Natural killer cell (primary cell): ENCODE results near the gene MYOD1. TPM values are rescaled to one million over a fixed set of nuclear protein-coding genes. Genes with fewer than 3 reads are reported as not detected.

ENCODE experiments used
- ATAC-seq, 3 donors: fragments of 150-1000 bp in 2 of 3; fragments of 200-7000 bp in 1 of 3; cut with Tn5 transposase; 1 replicate in 1 of 3; 2 replicates in 2 of 3; pipeline ENCODE4 v1.10.0; 2021; ENCODE audit warnings: mild to moderate bottlenecking in 2 of 3, moderate library complexity in 2 of 3
- DNase-seq, 2 donors: peaks; one replicate each; pipeline versions ENCODE4 v3.0.0 to v3.0.0-alpha.2; 2013 to 2021; ENCODE audit warnings: mixed read lengths in 1 of 2
- H3K27ac ChIP-seq: one replicate; pipeline ENCODE4 v1.5.1; 2013; ENCODE audit warnings: mild to moderate bottlenecking, low read length
- H3K27me3 ChIP-seq: one replicate; pipeline ENCODE4 v1.6.1; 2013; ENCODE audit warnings: low read length; ENCODE audit not compliant: control insufficient read depth, insufficient read depth
- H3K36me3 ChIP-seq: one replicate; pipeline ENCODE4 v1.6.1; 2013; ENCODE audit warnings: low read length; ENCODE audit not compliant: control insufficient read depth, insufficient read depth
- H3K4me1 ChIP-seq: one replicate; pipeline ENCODE4 v1.6.1; 2013; ENCODE audit warnings: low read length; ENCODE audit not compliant: control insufficient read depth, insufficient read depth
- H3K4me3 ChIP-seq: one replicate; pipeline ENCODE4 v1.5.1; 2013; ENCODE audit warnings: low read length
- H3K9me3 ChIP-seq: one replicate; pipeline ENCODE4 v1.6.1; 2013; ENCODE audit warnings: low read length; ENCODE audit not compliant: control insufficient read depth, insufficient read depth
- H3K27ac Mint-ChIP-seq, 2 donors: one replicate each; pipeline ENCODE4 v1.8.0; 2022; ENCODE audit warnings: mild to moderate bottlenecking in 2 of 2, mixed read lengths in 2 of 2, moderate library complexity in 1 of 2
- H3K27me3 Mint-ChIP-seq, 2 donors: one replicate each; pipeline ENCODE4 v1.8.0; 2022; ENCODE audit warnings: low read depth in 2 of 2, mixed read lengths in 2 of 2
- H3K36me3 Mint-ChIP-seq: one replicate; pipeline ENCODE4 v1.8.0; 2022; ENCODE audit warnings: mixed read lengths
- H3K4me1 Mint-ChIP-seq, 2 donors: one replicate each; pipeline ENCODE4 v1.8.0; 2022; ENCODE audit warnings: mixed read lengths in 2 of 2
- H3K4me3 Mint-ChIP-seq: one replicate; pipeline ENCODE4 v1.8.0; 2022; ENCODE audit warnings: mild to moderate bottlenecking, moderate library complexity, mixed read lengths
- H3K9me3 Mint-ChIP-seq, 2 donors: one replicate each; pipeline ENCODE4 v1.8.0; 2022; ENCODE audit warnings: mixed read lengths in 2 of 2
- WGBS: methylation state at CpG from one replicate; pipeline ENCODE4 v1.1.7; 2013; ENCODE audit warnings: missing lambda C conversion rate; ENCODE audit not compliant: insufficient coverage; 5-methylcytosine and 5-hydroxymethylcytosine counted together
- intact Hi-C: fragments of 100-400 bp; cut with micrococcal nuclease; formaldehyde crosslinking; loops from one replicate; pipeline ENCODE4 v1.14.2; 2022
- total RNA-seq, 4 donors: library from RNA; stranded (reverse); fragments of 120-200 nt in 1 of 4; gene quantifications; one replicate each; pipeline versions ENCODE4 v1.2.3 to v1.2.4, GENCODE V29; 2013 to 2022
- TF ChIP-seq, protein P1 (sequence below): fragments of 200-600 bp; IDR thresholded peaks from one replicate; pipeline ENCODE4 v1.8.0; 2022; ENCODE audit warnings: antibody characterized with exemption

The MYOD1 gene
- total RNA-seq, 3 donors from 2014 or later (not counting 1 experiment from before 2014, with no cell fraction given) = not detected

GRCh38 chr11:17734986-17735817 lies 15.8 kb downstream of the MYOD1 start:
- H3K9me3 ChIP-seq = no peaks in the 10 kb centered on the region
- peak; percentile 21 to 36 for DNase-seq
- Mint-ChIP-seq H3K4me3 (no peak overlapping the region), H3K27ac (no peak overlapping the region), H3K9me3 (no peaks in the 10 kb centered on the region), H3K36me3 (no peaks in the 10 kb centered on the region), H3K4me1 (peaks cover 0 to 5% of the 10 kb centered on the region in 2 donors), H3K27me3 (peaks cover 43 to 44% of the 10 kb centered on the region in 2 donors)
- intact Hi-C loops = no loop called here
- WGBS = 2% methylated on average over 73 of the region's 73 CpGs
- no peak overlapping the region for H3K4me3 ChIP-seq
- H3K27me3 ChIP-seq = peaks cover 14% of the 10 kb centered on the region
- peak in 2 of 3 donors; percentile 71 to 82 for ATAC-seq
- no peaks in the 10 kb centered on the region for H3K36me3 ChIP-seq
- H3K4me1 ChIP-seq = no peaks in the 10 kb centered on the region
- H3K27ac ChIP-seq = no peak overlapping the region
- TF ChIP-seq, protein P1, sequence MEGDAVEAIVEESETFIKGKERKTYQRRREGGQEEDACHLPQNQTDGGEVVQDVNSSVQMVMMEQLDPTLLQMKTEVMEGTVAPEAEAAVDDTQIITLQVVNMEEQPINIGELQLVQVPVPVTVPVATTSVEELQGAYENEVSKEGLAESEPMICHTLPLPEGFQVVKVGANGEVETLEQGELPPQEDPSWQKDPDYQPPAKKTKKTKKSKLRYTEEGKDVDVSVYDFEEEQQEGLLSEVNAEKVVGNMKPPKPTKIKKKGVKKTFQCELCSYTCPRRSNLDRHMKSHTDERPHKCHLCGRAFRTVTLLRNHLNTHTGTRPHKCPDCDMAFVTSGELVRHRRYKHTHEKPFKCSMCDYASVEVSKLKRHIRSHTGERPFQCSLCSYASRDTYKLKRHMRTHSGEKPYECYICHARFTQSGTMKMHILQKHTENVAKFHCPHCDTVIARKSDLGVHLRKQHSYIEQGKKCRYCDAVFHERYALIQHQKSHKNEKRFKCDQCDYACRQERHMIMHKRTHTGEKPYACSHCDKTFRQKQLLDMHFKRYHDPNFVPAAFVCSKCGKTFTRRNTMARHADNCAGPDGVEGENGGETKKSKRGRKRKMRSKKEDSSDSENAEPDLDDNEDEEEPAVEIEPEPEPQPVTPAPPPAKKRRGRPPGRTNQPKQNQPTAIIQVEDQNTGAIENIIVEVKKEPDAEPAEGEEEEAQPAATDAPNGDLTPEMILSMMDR = no peak

DNA sequence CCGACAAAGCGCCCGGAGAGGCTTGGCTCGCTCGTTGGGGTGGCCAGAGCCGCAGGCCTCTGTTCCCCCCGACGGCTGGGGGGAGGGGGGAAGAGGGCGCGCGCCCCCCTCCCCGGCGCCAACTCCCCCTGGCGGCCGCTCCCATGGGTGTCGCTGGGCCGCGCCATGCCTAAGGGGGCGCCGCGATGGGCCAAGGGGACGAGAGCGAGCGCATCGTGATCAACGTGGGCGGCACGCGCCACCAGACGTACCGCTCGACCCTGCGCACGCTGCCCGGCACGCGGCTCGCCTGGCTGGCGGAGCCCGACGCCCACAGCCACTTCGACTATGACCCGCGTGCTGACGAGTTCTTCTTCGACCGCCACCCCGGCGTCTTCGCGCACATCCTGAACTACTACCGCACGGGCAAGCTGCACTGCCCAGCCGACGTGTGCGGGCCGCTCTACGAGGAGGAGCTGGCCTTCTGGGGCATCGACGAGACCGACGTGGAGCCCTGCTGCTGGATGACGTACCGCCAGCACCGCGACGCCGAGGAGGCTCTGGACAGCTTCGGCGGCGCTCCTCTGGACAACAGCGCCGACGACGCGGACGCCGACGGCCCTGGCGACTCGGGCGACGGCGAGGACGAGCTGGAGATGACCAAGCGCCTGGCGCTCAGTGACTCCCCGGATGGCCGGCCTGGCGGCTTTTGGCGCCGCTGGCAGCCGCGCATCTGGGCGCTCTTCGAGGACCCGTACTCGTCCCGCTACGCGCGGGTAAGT lies 16.6 kb downstream of the MYOD1 start:
- Mint-ChIP-seq H3K27me3 (peaks cover 37 to 45% of the 10 kb centered on the region in 2 donors), H3K27ac (no peak overlapping the region), H3K36me3 (no peaks in the 10 kb centered on the region), H3K4me3 (no peak overlapping the region), H3K4me1 (peaks cover 0 to 5% of the 10 kb centered on the region in 2 donors), H3K9me3 (no peaks in the 10 kb centered on the region)
- peaks cover 14% of the 10 kb centered on the region for H3K27me3 ChIP-seq
- H3K4me1 ChIP-seq = no peaks in the 10 kb centered on the region
- no peaks in the 10 kb centered on the region for H3K36me3 ChIP-seq
- ATAC-seq (no peak), DNase-seq (no peak)
- WGBS = 20% methylated on average over 102 of the region's 102 CpGs
- intact Hi-C loops = no loop called here
- TF ChIP-seq, protein P1 = no peak
- H3K9me3 ChIP-seq = no peaks in the 10 kb centered on the region
- H3K4me3 ChIP-seq = no peak overlapping the region
- H3K27ac ChIP-seq = no peak overlapping the region

GRCh38 chr11:17736579-17736893 lies 17.2 kb downstream of the MYOD1 start:
- H3K4me3 ChIP-seq = no peak overlapping the region
- peaks cover 14% of the 10 kb centered on the region for H3K27me3 ChIP-seq
- no peaks in the 10 kb centered on the region for H3K36me3 ChIP-seq
- DNase-seq (no peak), ATAC-seq (no peak)
- no peaks in the 10 kb centered on the region for H3K36me3 Mint-ChIP-seq
- intact Hi-C loops = no loop called here
- 26% methylated on average over 12 of the region's 12 CpGs for WGBS
- no peaks in the 10 kb centered on the region for H3K9me3 ChIP-seq
- H3K27me3 Mint-ChIP-seq = peaks cover 37 to 47% of the 10 kb centered on the region in 2 donors
- no peaks in the 10 kb centered on the region for H3K4me1 ChIP-seq
- H3K4me1 Mint-ChIP-seq = peaks cover 0 to 5% of the 10 kb centered on the region in 2 donors
- no peak overlapping the region for H3K4me3 Mint-ChIP-seq
- no peak overlapping the region for H3K27ac ChIP-seq
- H3K9me3 Mint-ChIP-seq = no peaks in the 10 kb centered on the region
- TF ChIP-seq, protein P1 = no peak
- H3K27ac Mint-ChIP-seq = no peak overlapping the region
